GM21619 (cell line): Measurements from ENCODE around the gene HSD17B13.

ENCODE experiments used
- ATAC-seq: cut with Tn5 transposase; IDR thresholded peaks from one replicate; pipeline ENCODE4 v1.9.1; 2021; ENCODE audit not compliant: unreplicated experiment

HSD17B13 gene

DNA sequence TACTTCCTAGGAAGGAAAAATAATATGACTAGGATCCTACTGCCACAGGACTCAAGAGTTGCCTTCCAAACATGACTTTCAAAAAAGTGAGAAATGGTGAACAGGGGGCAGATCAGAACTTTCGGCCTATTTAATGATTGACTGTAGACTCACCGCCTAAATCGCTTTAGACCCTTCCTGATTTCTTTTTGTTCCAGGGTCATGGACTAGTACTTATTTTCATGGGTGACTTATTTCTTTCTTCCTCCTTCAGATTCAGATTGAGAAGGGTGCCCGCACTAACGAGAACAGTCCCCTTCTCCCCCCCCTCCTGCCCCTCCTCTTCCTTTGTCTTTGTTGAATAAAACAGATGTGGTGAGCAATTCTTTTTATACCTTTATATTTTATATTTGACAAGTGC lies 54.3 kb downstream of the HSD17B13 start:
- no peak for ATAC-seq

DNA sequence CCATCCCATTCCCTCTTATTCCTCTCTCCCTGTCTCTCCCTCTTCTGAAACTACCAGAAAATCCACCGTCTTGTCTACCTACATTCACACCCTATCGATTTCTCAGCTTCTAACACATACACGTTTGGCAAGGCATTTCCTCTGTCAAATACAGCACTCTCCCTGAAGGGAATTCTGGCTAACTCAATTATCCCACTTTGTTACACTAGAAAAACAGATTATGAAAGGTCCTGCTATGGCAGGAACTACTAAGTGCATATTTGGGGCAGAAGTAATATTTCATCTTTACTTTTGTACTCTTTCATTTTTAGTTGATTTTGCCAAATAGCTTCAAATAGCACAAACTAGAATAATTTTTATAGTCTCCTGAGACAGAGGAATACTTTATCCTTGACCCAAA lies 55.7 kb downstream of the HSD17B13 start:
- no peak for ATAC-seq

DNA sequence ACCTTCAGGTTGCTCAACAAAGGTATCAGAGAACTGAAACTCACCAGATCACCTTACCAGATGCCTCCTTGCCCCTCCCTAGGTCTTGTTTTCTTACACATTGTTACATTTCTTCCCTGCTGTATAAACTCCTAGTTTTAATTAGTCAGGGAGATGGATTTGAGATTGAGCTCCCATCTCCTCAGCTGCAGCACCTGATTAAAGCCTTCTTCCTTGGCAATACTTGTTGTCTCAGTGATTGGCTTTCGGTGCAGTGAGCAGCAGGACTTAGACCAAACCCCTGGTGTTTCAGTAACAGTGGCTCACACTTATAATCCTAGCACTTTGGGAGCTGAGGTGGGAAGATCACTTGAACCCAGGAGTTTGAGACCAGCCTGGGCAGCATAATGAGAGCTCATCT lies 59.8 kb downstream of the HSD17B13 start:
- ATAC-seq, result no peak

DNA sequence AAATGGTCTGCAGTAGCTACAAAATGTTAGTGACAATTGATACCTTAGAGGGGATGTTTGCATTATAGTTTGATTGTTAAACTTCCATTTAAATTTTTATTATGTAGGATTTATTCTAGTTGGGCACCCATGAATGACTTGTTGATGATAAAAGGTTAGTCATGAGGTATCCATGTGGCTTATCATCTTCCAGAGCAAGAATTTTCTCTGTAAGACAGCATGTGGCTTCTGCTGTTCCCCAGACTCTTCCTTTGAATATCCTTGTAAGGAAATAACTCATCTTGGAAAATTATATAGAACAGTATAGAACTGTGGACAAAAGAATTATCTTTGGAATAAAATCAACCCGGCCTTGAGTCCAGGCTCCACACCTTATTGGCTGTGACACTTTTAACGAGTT lies 62.2 kb downstream of the HSD17B13 start:
- no peak for ATAC-seq

DNA sequence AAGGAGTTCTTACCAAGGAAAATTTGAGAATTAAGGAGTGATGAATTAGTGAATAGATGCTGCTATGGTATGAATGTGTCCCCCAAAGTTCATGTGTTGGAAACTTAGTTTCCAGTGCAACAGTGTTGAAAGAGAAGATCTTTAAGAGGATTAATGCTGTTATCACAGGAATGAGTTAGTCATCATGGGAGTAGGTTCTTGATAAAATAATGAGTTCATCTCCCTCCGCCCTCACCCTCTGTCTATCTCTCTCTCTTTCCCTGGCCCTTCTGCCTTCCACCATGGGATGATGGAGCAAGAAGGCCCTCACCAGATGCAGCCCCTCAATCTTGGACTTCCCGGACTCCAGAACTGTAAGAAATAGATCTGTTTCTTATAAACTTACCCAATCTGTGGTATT lies 64.0 kb downstream of the HSD17B13 start:
- no peak for ATAC-seq

DNA sequence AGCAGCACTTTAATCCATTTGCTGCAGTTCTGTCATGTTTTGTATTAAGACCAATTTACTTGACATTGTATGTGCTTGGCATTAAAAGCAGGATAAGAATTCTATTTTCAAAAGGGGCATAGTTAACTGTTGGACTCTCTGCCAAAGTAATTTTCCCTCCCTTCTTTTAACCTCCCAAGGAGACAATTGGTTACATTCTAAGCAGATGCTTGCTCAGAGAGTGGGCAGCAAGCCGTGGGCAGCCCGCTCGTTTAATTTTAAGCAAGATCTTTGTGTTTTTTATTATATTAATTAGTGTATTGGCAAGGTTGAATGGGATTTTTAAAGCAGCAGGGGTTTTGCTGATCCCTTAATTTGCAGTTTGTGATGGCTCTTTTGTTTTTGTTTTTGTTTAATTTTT lies 65.2 kb downstream of the HSD17B13 start:
- ATAC-seq, result no peak

DNA sequence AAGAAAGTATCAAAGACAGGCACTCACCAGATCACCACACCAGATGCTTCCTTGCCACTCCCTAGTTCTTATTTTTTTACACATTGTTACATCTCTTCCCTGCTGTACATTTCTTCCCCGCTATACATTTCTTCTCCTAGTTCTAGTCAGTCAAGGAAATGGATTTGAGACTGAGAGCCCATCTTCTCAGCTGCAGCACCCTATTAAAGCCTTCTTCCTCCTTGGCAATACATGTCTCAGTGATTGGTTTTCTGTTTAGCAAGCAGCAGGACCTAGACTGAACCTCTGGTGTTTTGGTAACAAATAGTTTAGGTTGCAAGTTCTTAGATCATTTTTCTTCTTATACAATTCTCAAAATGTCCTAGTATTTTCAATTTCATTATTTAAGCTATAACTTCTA lies 66.9 kb downstream of the HSD17B13 start:
- no peak for ATAC-seq
